Adipocyte (in vitro differentiated cells): ENCODE data around the gene RDH14.
A peak's percentile ranks its signal among the peaks of the same experiment; 100 is the strongest.

Experiments
- DNase-seq: peaks from one replicate; pipeline ENCODE4 v3.0.0-alpha.2; 2015; ENCODE audit warnings: low read depth
- H3K27me3 ChIP-seq: replicated peaks from 2 replicates; pipeline ENCODE4 v1.7.0; 2013; ENCODE audit warnings: mild to moderate bottlenecking, low read length, moderate library complexity; ENCODE audit not compliant: control insufficient read depth, insufficient read depth
- H3K36me3 ChIP-seq: 2 replicates; pipeline ENCODE4 v1.7.0; 2013; ENCODE audit warnings: low read length, mild to moderate bottlenecking, moderate library complexity; ENCODE audit not compliant: control insufficient read depth, insufficient read depth, severe bottlenecking
- H3K4me1 ChIP-seq: 2 replicates; pipeline ENCODE4 v1.7.0; 2013; ENCODE audit warnings: mild to moderate bottlenecking, low read length, moderate library complexity; ENCODE audit not compliant: control insufficient read depth, insufficient read depth
- H3K4me3 ChIP-seq: 2 replicates; pipeline ENCODE4 v1.7.0; 2013; ENCODE audit warnings: mild to moderate bottlenecking, low read length, moderate library complexity
- H3K9ac ChIP-seq: 2 replicates; pipeline ENCODE4 v1.7.0; 2013; ENCODE audit warnings: mild to moderate bottlenecking, low read length, moderate library complexity
- H3K9me3 ChIP-seq: 2 replicates; pipeline ENCODE4 v1.7.0; 2013; ENCODE audit warnings: mild to moderate bottlenecking, low read length, moderate library complexity; ENCODE audit not compliant: control insufficient read depth

The RDH14 gene

DNA sequence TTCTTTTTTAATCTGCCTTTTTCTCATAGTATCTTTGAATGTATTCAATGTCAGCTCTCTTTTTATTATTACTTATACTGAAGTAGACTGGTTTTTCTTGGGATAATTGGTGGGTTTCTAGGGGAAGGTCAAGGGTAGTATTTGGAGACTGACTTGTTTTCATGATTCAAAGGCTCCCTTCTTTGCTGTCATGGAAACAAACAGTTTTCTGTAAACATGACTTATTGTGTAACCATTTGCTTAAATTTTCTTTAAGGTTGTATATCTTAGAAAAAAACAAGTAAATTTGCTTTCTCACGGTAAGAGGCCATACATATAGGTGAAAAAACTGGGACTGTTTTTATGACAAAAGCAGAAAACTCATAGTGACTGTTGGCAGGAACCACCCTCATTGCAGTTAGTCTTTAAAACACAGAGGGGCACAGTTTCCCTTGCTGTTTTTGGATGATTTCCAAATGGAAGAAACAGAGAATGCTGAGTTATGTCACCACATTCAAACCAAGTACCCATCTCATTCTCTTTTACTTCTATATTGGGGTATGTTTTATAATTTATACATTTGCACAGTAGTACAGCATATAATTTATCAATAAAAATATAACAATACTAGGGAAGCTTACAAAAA, 5.8 kb upstream of the RDH14 start:
- Histone ChIP-seq H3K27me3 (no peaks in the 10 kb centered on the region), H3K9ac (no peak overlapping the region), H3K4me1 (no peaks in the 10 kb centered on the region), H3K36me3 (peaks cover 38% of the 10 kb centered on the region), H3K9me3 (peaks cover 18% of the 10 kb centered on the region), H3K4me3 (no peak overlapping the region)
- DNase-seq, result peak; percentile 35

DNA sequence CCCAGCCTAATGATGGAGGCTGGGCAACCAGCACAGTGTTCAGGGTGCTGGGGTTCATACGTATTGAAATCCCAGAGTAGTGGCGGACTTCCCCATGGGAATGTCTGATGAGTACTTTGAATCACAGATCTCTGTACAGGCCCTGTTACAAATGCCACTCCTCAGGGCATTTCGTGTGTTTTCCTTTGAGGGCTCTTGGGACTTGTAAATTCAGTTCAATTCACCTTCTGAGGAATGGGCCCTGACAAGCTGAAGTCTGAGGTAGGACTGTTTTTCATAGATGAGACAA, 288 bp upstream of the RDH14 start:
- Histone ChIP-seq H3K36me3 (peaks cover 11% of the 10 kb centered on the region), H3K27me3 (no peaks in the 10 kb centered on the region), H3K9ac (peak overlapping the region; percentile 92), H3K9me3 (peaks cover 18% of the 10 kb centered on the region), H3K4me1 (peaks cover 36% of the 10 kb centered on the region), H3K4me3 (peak overlapping the region; percentile 84)
- no peak for DNase-seq

DNA sequence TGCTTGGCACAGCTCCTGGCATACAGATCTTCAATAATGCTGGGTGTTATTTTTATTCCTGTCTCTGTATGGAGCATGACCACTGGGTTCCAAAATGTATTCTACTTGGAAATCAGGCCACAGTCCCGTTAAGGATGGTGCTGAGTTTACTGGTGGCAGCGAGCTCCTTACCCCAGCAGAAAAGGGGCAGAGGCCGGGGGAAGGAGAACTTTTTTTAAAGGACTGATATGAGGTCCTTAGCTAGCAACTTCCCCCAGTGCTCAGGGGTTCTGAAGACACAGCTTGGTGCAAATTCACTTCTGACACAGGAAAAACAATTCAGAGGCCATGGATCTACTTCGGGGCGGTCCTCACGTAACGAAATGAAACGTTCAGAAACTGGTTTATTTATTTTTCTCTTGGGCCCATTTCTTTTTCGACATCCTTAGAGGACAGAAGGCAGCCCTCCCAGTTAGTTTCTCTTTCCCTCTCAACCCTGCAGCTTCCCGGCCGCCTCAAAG, 872 bp downstream of the RDH14 start:
- no peaks in the 10 kb centered on the region for H3K27me3 ChIP-seq
- peaks cover 12% of the 10 kb centered on the region for H3K9me3 ChIP-seq
- peaks cover 21% of the 10 kb centered on the region for H3K36me3 ChIP-seq
- H3K9ac ChIP-seq, result peak overlapping the region; percentile 92
- peak; percentile 72 for DNase-seq
- peak overlapping the region; percentile 84 for H3K4me3 ChIP-seq
- H3K4me1 ChIP-seq, result peaks cover 36% of the 10 kb centered on the region

DNA sequence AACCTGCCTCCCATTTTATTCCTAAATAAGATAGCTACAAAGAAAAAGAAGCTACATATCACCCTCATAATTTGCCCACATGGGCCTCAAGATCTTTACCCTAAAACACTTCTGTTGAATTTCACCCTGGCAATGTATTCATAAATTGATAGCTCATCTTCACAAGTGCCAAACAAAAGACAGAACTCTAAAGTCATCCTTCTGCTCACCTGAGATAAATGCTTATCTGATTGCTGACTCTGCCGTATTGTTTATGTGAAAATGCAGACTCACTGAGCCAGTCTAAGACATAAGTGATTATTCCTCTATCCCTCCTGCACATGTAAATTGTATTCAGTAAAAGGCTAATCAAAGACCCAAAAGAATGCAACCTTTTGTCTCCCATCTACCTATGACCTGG, 2.0 kb downstream of the RDH14 start:
- peaks cover 1% of the 10 kb centered on the region for H3K9me3 ChIP-seq
- H3K9ac ChIP-seq, result peak overlapping the region; percentile 92
- H3K27me3 ChIP-seq, result no peaks in the 10 kb centered on the region
- H3K36me3 ChIP-seq, result peaks cover 13% of the 10 kb centered on the region
- H3K4me1 ChIP-seq, result peaks cover 36% of the 10 kb centered on the region
- H3K4me3 ChIP-seq, result peak overlapping the region; percentile 34
- no peak for DNase-seq

DNA sequence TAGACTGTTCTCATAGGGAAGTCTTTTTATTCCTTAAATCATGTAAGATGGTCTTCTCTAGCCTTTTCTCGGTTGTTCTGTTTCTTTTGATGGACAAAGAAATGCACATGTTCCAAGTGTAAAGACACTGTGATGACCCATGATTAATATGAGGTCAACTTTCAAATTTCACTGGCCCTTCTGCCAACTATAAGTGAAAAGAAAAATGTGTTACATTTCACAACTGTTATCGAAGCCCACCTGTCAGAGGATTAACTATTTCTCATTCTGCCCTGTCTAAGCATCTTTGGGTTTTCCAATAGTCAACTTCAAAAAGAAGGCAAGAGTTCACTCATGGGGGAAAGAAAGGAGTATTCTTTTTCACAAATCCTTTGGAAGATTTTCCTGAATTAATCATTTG, 3.3 kb downstream of the RDH14 start:
- Histone ChIP-seq H3K9ac (no peak overlapping the region), H3K27me3 (no peaks in the 10 kb centered on the region), H3K9me3 (no peaks in the 10 kb centered on the region), H3K36me3 (peaks cover 13% of the 10 kb centered on the region), H3K4me1 (peaks cover 42% of the 10 kb centered on the region), H3K4me3 (peak overlapping the region; percentile 14)
- DNase-seq, result no peak

DNA sequence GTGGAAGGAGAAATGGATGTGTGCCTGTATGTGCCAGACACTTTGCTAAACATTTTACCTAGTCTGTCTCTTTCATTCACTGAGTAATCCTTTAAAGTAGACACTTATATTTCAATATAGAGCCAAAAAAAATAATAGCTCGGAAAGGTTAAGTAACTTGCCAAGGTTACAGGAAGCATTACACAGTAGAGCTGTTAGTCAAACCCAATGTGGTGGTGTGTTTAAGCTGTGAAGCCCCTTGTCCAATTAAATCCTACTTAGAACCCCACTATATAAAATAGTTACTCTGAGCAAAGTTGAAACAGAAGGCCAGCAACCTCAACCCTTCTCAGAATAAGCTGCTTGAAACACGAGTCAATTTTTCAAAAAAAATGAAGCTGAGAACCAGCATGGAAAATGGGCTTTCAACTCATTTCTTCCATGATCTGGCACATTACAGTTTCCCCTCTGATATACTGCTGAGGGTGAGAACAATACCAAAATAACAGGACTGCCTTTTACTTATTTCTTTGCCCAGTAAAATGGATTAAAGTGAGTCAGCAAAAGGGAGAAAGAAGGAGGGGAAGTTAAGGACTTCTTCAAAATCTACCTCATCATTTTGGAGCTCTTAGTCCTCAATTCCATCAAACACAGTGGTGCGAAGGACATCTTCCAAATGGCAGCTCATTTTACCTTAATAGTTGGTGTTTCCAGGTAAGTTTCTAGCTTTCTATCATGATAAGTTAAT, 7.9 kb downstream of the RDH14 start:
- Histone ChIP-seq H3K27me3 (no peaks in the 10 kb centered on the region), H3K9me3 (no peaks in the 10 kb centered on the region), H3K4me3 (no peak overlapping the region), H3K9ac (no peak overlapping the region), H3K36me3 (peaks cover 13% of the 10 kb centered on the region), H3K4me1 (peaks cover 38% of the 10 kb centered on the region)
- DNase-seq, result no peak

DNA sequence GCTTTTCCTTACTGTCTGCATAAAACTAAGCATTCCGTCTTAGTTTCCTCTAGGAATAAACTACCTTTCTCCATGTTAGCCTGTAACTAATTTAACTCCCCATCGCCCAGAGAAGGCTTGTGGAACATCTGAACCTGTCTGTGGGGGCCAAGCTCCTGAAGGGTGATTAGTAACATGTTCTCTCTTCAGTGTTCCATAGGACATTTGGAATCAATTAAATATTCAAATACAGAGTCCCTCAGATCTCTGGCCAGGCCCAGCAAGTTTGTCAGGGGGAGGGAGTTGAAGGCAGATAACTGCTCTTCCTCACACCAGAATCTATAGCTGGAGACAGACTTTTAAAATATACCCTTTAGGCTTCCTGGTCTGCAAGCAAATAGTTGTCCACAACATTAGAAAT, 8.8 kb downstream of the RDH14 start:
- DNase-seq, result no peak
- Histone ChIP-seq H3K27me3 (no peaks in the 10 kb centered on the region), H3K9me3 (no peaks in the 10 kb centered on the region), H3K4me3 (no peak overlapping the region), H3K9ac (no peak overlapping the region), H3K4me1 (peaks cover 29% of the 10 kb centered on the region), H3K36me3 (peaks cover 13% of the 10 kb centered on the region)

DNA sequence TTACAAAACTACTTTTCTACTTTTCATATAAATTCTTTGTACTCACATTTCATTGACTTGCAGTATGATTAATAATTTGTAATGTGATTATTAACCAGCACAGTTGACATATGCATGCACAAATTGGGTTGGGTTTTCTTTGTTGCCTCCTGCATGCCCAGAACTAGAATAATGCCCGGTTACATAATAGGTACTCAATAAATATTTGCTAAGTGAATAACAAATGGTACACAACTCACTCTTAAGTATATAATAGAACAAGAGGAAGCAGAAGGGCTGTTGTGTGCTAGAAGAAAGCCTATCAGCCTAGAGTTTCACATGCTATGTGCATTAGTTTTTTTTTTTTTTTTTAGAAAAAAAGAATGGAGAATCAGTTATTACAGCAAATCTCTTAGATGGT, 9.3 kb downstream of the RDH14 start:
- no peaks in the 10 kb centered on the region for H3K9me3 ChIP-seq
- no peak overlapping the region for H3K4me3 ChIP-seq
- H3K4me1 ChIP-seq, result peaks cover 24% of the 10 kb centered on the region
- no peak overlapping the region for H3K9ac ChIP-seq
- peaks cover 13% of the 10 kb centered on the region for H3K36me3 ChIP-seq
- no peaks in the 10 kb centered on the region for H3K27me3 ChIP-seq
- no peak for DNase-seq

DNA sequence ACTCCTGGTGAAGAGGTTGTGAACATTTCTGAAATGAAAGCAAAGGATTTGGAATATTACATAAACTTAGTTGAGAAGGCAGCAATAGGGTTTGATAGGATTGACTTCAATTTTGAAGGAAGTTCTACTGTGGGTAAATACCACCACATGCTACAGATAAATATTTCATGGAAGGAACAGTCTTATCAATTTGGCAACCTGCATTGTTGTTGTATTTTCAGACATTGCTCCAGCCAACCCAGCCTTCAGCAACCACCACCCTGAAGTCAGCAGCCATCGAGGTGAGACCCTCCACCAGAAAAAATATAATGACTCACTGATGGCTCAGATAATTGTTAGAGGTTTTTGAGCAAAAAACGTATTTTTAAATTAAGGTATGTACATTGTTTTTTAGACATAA, 10.0 kb downstream of the RDH14 start:
- Histone ChIP-seq H3K36me3 (peaks cover 11% of the 10 kb centered on the region), H3K4me3 (no peak overlapping the region), H3K9ac (no peak overlapping the region), H3K9me3 (no peaks in the 10 kb centered on the region), H3K27me3 (no peaks in the 10 kb centered on the region), H3K4me1 (peaks cover 23% of the 10 kb centered on the region)
- no peak for DNase-seq

DNA sequence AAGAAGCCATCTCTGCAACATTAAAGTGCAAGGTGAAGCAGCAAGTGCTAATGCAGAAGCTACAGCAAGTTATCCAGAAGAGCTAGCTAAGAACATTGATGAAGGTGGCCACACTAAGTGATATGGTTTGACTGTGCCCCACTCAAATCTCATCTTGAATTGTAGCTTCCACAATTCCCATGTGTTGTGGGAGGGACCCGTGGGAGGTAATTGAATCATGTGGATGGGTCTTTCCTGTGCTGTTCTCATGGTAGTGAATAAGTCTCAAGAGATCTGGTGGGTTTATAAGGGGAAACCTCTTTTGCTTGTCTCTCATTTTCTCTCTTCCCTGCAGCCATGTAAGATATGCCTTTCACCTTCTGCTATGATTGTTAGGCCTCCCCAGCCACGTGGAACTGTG, 11.4 kb downstream of the RDH14 start:
- H3K9ac ChIP-seq, result no peak overlapping the region
- H3K27me3 ChIP-seq, result no peaks in the 10 kb centered on the region
- H3K4me1 ChIP-seq, result peaks cover 23% of the 10 kb centered on the region
- H3K9me3 ChIP-seq, result no peaks in the 10 kb centered on the region
- DNase-seq, result no peak
- no peak overlapping the region for H3K4me3 ChIP-seq
- H3K36me3 ChIP-seq, result no peaks in the 10 kb centered on the region

DNA sequence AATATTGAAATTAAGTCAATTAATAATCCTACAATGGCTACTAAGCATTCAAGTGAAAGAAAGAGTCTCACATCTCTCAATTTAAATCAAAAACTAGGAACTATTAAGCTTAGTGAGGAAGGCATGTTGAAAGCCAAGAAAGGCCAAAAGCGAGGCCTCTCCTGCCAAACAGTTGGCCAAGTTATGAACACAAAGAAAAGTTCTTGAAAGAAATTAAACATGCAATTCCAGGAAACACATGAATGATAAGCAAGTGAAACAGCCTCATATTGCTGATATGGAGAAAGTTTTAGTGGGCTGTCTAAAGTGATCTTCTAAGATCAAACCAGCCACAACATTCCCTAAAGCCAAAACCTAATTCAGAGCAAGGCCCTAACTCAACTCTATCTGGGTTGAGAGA, 11.8 kb downstream of the RDH14 start:
- no peak for DNase-seq
- H3K9me3 ChIP-seq, result no peaks in the 10 kb centered on the region
- H3K4me3 ChIP-seq, result no peak overlapping the region
- H3K36me3 ChIP-seq, result no peaks in the 10 kb centered on the region
- no peak overlapping the region for H3K9ac ChIP-seq
- no peaks in the 10 kb centered on the region for H3K27me3 ChIP-seq
- peaks cover 23% of the 10 kb centered on the region for H3K4me1 ChIP-seq

DNA sequence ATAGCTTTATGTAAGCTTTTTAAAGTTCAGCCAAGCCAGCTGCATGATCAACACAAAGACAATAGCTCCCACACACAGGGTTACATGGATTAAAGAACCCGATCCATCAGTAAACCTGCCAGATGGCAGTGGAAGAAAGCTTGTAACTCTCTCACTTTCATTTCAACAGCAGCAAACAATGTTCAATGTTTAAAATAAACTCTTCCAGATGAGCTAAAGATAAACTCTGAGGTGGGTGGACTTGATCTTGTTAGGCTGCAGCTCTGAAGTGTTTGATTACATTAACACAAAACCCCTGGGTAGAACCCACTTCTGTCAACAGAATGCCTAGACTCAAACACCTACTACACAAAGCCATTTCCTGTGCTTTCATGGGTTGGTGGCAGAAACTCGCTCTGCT, 13.9 kb downstream of the RDH14 start:
- no peaks in the 10 kb centered on the region for H3K27me3 ChIP-seq
- H3K36me3 ChIP-seq, result no peaks in the 10 kb centered on the region
- peaks cover 12% of the 10 kb centered on the region for H3K4me1 ChIP-seq
- no peaks in the 10 kb centered on the region for H3K9me3 ChIP-seq
- H3K9ac ChIP-seq, result no peak overlapping the region
- no peak overlapping the region for H3K4me3 ChIP-seq
- DNase-seq, result no peak
